Loucy (cell line): Measurements from ENCODE around the gene LPIN2.
A peak's percentile ranks its signal among the peaks of the same experiment; 100 is the strongest.

Experiments
- H2AFZ ChIP-seq: fragments of 200-600 bp; sonication (generic); 2 replicates; pipeline ENCODE4 v1.6.0; 2016; ENCODE audit warnings: antibody characterized with exemption, mild to moderate bottlenecking, low read length, moderate library complexity
- H3F3A ChIP-seq: fragments of 200-600 bp; 2 replicates; pipeline ENCODE4 v1.6.0; 2016; ENCODE audit warnings: antibody characterized with exemption, low read depth, mild to moderate bottlenecking
- H3K27me3 ChIP-seq: fragments of 200-600 bp; sonication (generic); 2 replicates; pipeline ENCODE4 v1.6.1; 2014; ENCODE audit warnings: low read length, mild to moderate bottlenecking; ENCODE audit not compliant: insufficient read depth, poor library complexity, severe bottlenecking
- H3K36me3 ChIP-seq: fragments of 200-600 bp; sonication (generic); 2 replicates; pipeline ENCODE4 v1.6.1; 2016; ENCODE audit warnings: low read length; ENCODE audit not compliant: insufficient read depth
- H3K4me1 ChIP-seq: fragments of 200-600 bp; sonication (generic); 2 replicates; pipeline ENCODE4 v1.5.1; 2014; ENCODE audit warnings: low read length, mild to moderate bottlenecking; ENCODE audit not compliant: insufficient read depth, poor library complexity, severe bottlenecking
- H3K4me2 ChIP-seq: fragments of 200-600 bp; sonication (generic); 2 replicates; pipeline ENCODE4 v1.6.0; 2014; ENCODE audit warnings: antibody characterized with exemption, low read length, low read depth, mild to moderate bottlenecking; ENCODE audit not compliant: poor library complexity, severe bottlenecking
- H3K4me3 ChIP-seq: fragments of 200-600 bp; sonication (generic); 2 replicates; pipeline ENCODE4 v1.5.1; 2014; ENCODE audit warnings: low read length, mild to moderate bottlenecking, mixed read lengths; ENCODE audit not compliant: poor library complexity, severe bottlenecking
- H3K79me2 ChIP-seq: fragments of 200-600 bp; sonication (generic); 2 replicates; pipeline ENCODE4 v1.6.1; 2014; ENCODE audit warnings: low read length; ENCODE audit not compliant: insufficient read depth
- H3K9ac ChIP-seq: fragments of 200-600 bp; sonication (generic); 2 replicates; pipeline ENCODE4 v1.6.0; 2014; ENCODE audit warnings: mild to moderate bottlenecking, low read depth, low read length, moderate library complexity; ENCODE audit not compliant: poor library complexity, severe bottlenecking
- H3K9me2 ChIP-seq: fragments of 200-600 bp; sonication (generic); replicated peaks from 2 replicates; pipeline ENCODE4 v1.6.1; 2016; ENCODE audit warnings: low read depth, low read length, mixed read lengths
- H3K9me3 ChIP-seq: fragments of 200-600 bp; sonication (generic); 2 replicates; pipeline ENCODE4 v1.6.1; 2014; ENCODE audit warnings: mild to moderate bottlenecking, antibody characterized with exemption, low read length, low read depth; ENCODE audit not compliant: insufficient read depth
- H4K20me1 ChIP-seq: fragments of 200-600 bp; sonication (generic); 2 replicates; pipeline ENCODE4 v1.6.0; 2014; ENCODE audit warnings: antibody characterized with exemption, low read length, mild to moderate bottlenecking; ENCODE audit not compliant: insufficient read depth, poor library complexity, severe bottlenecking
- CTCF ChIP-seq: fragments of 200-600 bp; sonication (generic); conservative IDR thresholded peaks from 2 replicates; pipeline ENCODE4 v1.5.1; 2014; ENCODE audit warnings: mild to moderate bottlenecking, antibody characterized with exemption, low read length
- EZH2phosphoT487 ChIP-seq: fragments of 200-600 bp; IDR thresholded peaks from 2 replicates; pipeline ENCODE4 v1.6.1; 2018; ENCODE audit warnings: antibody characterized with exemption, mild to moderate bottlenecking, moderate library complexity, borderline replicate concordance

LPIN2 gene

GRCh38 chr18:2997429-2997828, 15.5 kb downstream of the LPIN2 start:
- Histone ChIP-seq H3K9me2 (no peaks in the 10 kb centered on the region), H3F3A (no peaks in the 10 kb centered on the region), H2AFZ (no peak overlapping the region), H3K4me1 (peaks cover 49% of the 10 kb centered on the region), H3K36me3 (peaks cover 11% of the 10 kb centered on the region; the same call in 1 of the 2 replicates), H3K4me2 (no peak overlapping the region), H4K20me1 (peaks cover 8% of the 10 kb centered on the region), H3K9ac (no peak overlapping the region), H3K4me3 (no peak overlapping the region), H3K27me3 (no peaks in the 10 kb centered on the region), H3K79me2 (peaks cover 94% of the 10 kb centered on the region), H3K9me3 (no peaks in the 10 kb centered on the region)
- no peak for TF ChIP-seq CTCF
- TF ChIP-seq EZH2phosphoT487, result no peak

GRCh38 chr18:2994603-2995432, 18.1 kb downstream of the LPIN2 start:
- Histone ChIP-seq H3K79me2 (peaks cover 94% of the 10 kb centered on the region), H3K36me3 (no peaks in the 10 kb centered on the region; the same call in 1 of the 2 replicates), H3F3A (no peaks in the 10 kb centered on the region), H4K20me1 (peaks cover 8% of the 10 kb centered on the region), H3K9me3 (no peaks in the 10 kb centered on the region), H3K27me3 (no peaks in the 10 kb centered on the region), H3K4me2 (peak overlapping the region; percentile 63), H3K9ac (peak overlapping the region; percentile 35), H3K9me2 (no peaks in the 10 kb centered on the region), H3K4me1 (peaks cover 39% of the 10 kb centered on the region), H3K4me3 (peak overlapping the region; percentile 36), H2AFZ (no peak overlapping the region)
- TF ChIP-seq EZH2phosphoT487 (no peak), CTCF (peak; percentile 82)

- peaks cover 94% of the 10 kb centered on the region for H3K79me2 ChIP-seq
- peak overlapping the region; percentile 35 for H3K9ac ChIP-seq
- TF ChIP-seq EZH2phosphoT487, result no peak
- no peak for TF ChIP-seq CTCF
- no peak overlapping the region for H3K4me3 ChIP-seq
- H3K9me2 ChIP-seq, result no peaks in the 10 kb centered on the region
- H3K27me3 ChIP-seq, result no peaks in the 10 kb centered on the region
- H3K9me3 ChIP-seq, result no peaks in the 10 kb centered on the region
- H3K36me3 ChIP-seq, result no peaks in the 10 kb centered on the region; the same call in 1 of the 2 replicates
- no peaks in the 10 kb centered on the region for H3F3A ChIP-seq
- H3K4me2 ChIP-seq, result no peak overlapping the region
- H4K20me1 ChIP-seq, result peaks cover 4% of the 10 kb centered on the region
- H3K4me1 ChIP-seq, result peaks cover 32% of the 10 kb centered on the region
- H2AFZ ChIP-seq, result no peak overlapping the region
Observed at GRCh38 chr18:2994020-2994589, 18.8 kb downstream of the LPIN2 start.
